SK-N-SH (cell line): ENCODE measurements around the gene RNLS. TPM values are rescaled to one million over a fixed set of nuclear protein-coding genes. Genes with fewer than 3 reads are reported as not detected.

ENCODE experiments used
- CTCF ChIA-PET: fragments of 300-600, 350-600 bp; formaldehyde crosslinking; extraction: SDS; loops from one replicate; lab custom pipeline; 2021; lab: Yijun Ruan, JAX
- POLR2A ChIA-PET: fragments of 350-600 bp; sonication (Branson Sonifier 250); formaldehyde crosslinking; extraction: SDS; loops from one replicate; lab custom pipeline; 2020; ENCODE audit warnings: antibody characterized with exemption, inconsistent platforms; lab: Yijun Ruan, JAX
- DNase-seq: peaks from one replicate; pipeline ENCODE4 v3.0.0; 2012
- H2AFZ ChIP-seq: fragments of 200-600 bp; sonication (generic); 2 replicates; pipeline ENCODE4 v1.8.1; 2016; ENCODE audit warnings: antibody characterized with exemption, mild to moderate bottlenecking, low read depth
- H3F3A ChIP-seq: fragments of 200-600 bp; sonication (generic); replicated peaks from 2 replicates; pipeline ENCODE3; 2016; ENCODE audit warnings: antibody characterized with exemption, mild to moderate bottlenecking; ENCODE audit not compliant: insufficient read depth
- H3K27ac ChIP-seq, 2 experiments: fragments of 200-500 bp in 1 of 2; fragments of 200-600 bp in 1 of 2; sonication (Bioruptor generic) in 1 of 2; sonication (generic), shearing (Covaris generic) in 1 of 2; 2 replicates each; pipeline versions ENCODE4 v1.5.1 to v1.6.1; 2014 to 2016; ENCODE audit warnings: low read depth in 2 of 2, inconsistent platforms in 1 of 2, low read length in 1 of 2, mild to moderate bottlenecking in 1 of 2, mixed read lengths in 1 of 2
- H3K27me3 ChIP-seq: fragments of 200-600 bp; sonication (generic), shearing (Covaris generic); 2 replicates; pipeline ENCODE4 v1.6.1; 2016; ENCODE audit warnings: mixed run types; ENCODE audit not compliant: insufficient read depth
- H3K36me3 ChIP-seq, 2 experiments: fragments of 200-500 bp in 1 of 2; fragments of 200-600 bp in 1 of 2; sonication (Bioruptor generic) in 1 of 2; sonication (generic) in 1 of 2; replicated peaks in 1 of 2; 2 replicates each; pipeline versions ENCODE3 to v1.5.1; 2014 to 2016; ENCODE audit warnings: low read length in 1 of 2, mild to moderate bottlenecking in 1 of 2; ENCODE audit not compliant: insufficient read depth in 2 of 2, control insufficient read depth in 1 of 2
- H3K4me1 ChIP-seq, 2 experiments: fragments of 200-500 bp in 1 of 2; fragments of 200-600 bp in 1 of 2; sonication (Bioruptor generic) in 1 of 2; sonication (generic), shearing (Covaris generic) in 1 of 2; 2 replicates each; pipeline versions ENCODE4 v1.5.1 to v1.6.1; 2014 to 2016; ENCODE audit warnings: low read depth in 1 of 2, low read length in 1 of 2, mixed run types in 1 of 2; ENCODE audit not compliant: insufficient read depth in 2 of 2, control insufficient read depth in 1 of 2
- H3K4me2 ChIP-seq: fragments of 200-600 bp; sonication (generic), shearing (Covaris generic); 2 replicates; pipeline ENCODE4 v1.6.1; 2017; ENCODE audit warnings: mixed run types
- H3K4me3 ChIP-seq, 2 experiments: fragments of 200-500 bp in 1 of 2; fragments of 200-600 bp in 1 of 2; sonication (Bioruptor generic) in 1 of 2; sonication (generic), shearing (Covaris generic) in 1 of 2; 2 replicates each; pipeline versions ENCODE4 v1.5.1 to v1.8.1; 2014 to 2016; ENCODE audit warnings: low read depth in 2 of 2, inconsistent platforms in 1 of 2, low read length in 1 of 2, mild to moderate bottlenecking in 1 of 2, mixed read lengths in 1 of 2, moderate library complexity in 1 of 2
- H3K79me2 ChIP-seq: fragments of 200-600 bp; sonication (generic); 2 replicates; pipeline ENCODE4 v1.8.1; 2017; ENCODE audit warnings: mild to moderate bottlenecking; ENCODE audit not compliant: insufficient read depth
- H3K9ac ChIP-seq: fragments of 200-600 bp; sonication (generic); 2 replicates; pipeline ENCODE4 v1.6.1; 2017; ENCODE audit warnings: mixed run types
- H3K9me2 ChIP-seq: fragments of 200-600 bp; sonication (generic); 2 replicates; pipeline ENCODE4 v1.6.1; 2017; ENCODE audit warnings: mixed run types
- H3K9me3 ChIP-seq: fragments of 200-600 bp; sonication (generic); 2 replicates; pipeline ENCODE4 v1.6.1; 2017; ENCODE audit warnings: mixed run types, mild to moderate bottlenecking, moderate library complexity
- H4K20me1 ChIP-seq: fragments of 200-600 bp; sonication (generic); 2 replicates; pipeline ENCODE4 v1.6.1; 2017; ENCODE audit warnings: mild to moderate bottlenecking, mixed run types; ENCODE audit not compliant: insufficient read depth
- ELF1 ChIP-seq: IDR thresholded peaks from 2 replicates; pipeline ENCODE4 v1.4.0; 2012
- EZH2phosphoT487 ChIP-seq: fragments of 200-600 bp; sonication (generic); IDR thresholded peaks from 2 replicates; pipeline ENCODE4 v1.6.1; 2017; ENCODE audit warnings: low read depth, mixed run types, mild to moderate bottlenecking, antibody characterized with exemption, moderate library complexity, borderline replicate concordance
- FOSL2 ChIP-seq: IDR thresholded peaks from 2 replicates; pipeline ENCODE4 v1.4.0; 2012; ENCODE audit warnings: low read depth, mild to moderate bottlenecking, moderate library complexity, borderline replicate concordance
- GABPA ChIP-seq: IDR thresholded peaks from 2 replicates; pipeline ENCODE4 v1.4.0; 2012; ENCODE audit warnings: low read depth, mild to moderate bottlenecking
- JUND ChIP-seq: IDR thresholded peaks from 2 replicates; pipeline ENCODE4 v1.4.0; 2012
- MEF2A ChIP-seq: IDR thresholded peaks from 2 replicates; pipeline ENCODE4 v1.4.0; 2012; ENCODE audit warnings: low read depth, borderline replicate concordance
- MXI1 ChIP-seq: IDR thresholded peaks from 2 replicates; pipeline ENCODE4 v1.6.1; 2012; ENCODE audit warnings: mild to moderate bottlenecking, low read depth, low read length, improper control_type of control experiment
- NFIC ChIP-seq: IDR thresholded peaks from 2 replicates; pipeline ENCODE4 v1.4.0; 2012; ENCODE audit warnings: borderline replicate concordance
- NRF1 ChIP-seq: IDR thresholded peaks from 2 replicates; pipeline ENCODE4 v1.6.1; 2012; ENCODE audit warnings: low read depth, mild to moderate bottlenecking, low read length
- RAD21 ChIP-seq: IDR thresholded peaks from 2 replicates; pipeline ENCODE4 v1.6.1; 2012; ENCODE audit warnings: mild to moderate bottlenecking, low read length
- SIN3A ChIP-seq: IDR thresholded peaks from 2 replicates; pipeline ENCODE4 v1.6.1; 2012; ENCODE audit warnings: low read depth, mild to moderate bottlenecking, low read length, moderate library complexity, borderline replicate concordance
- SMC3 ChIP-seq: IDR thresholded peaks from 2 replicates; pipeline ENCODE4 v1.6.1; 2012; ENCODE audit warnings: low read depth, low read length, improper control_type of control experiment
- WGBS: methylation state at CpG from one replicate; pipeline ENCODE4 v1.1.6; 2017; ENCODE audit warnings: low lambda C conversion rate; 5-methylcytosine and 5-hydroxymethylcytosine counted together
- polyA plus RNA-seq, 3 experiments: library from polyadenylated mRNA; depleted of rRNA; stranded (reverse); fragments of >200 nt; gene quantifications; 2 replicates each; pipeline ENCODE4 v1.2.3, GENCODE V29; 2012
- TF ChIP-seq, protein P1 (sequence below): fragments of 200-600 bp; sonication (generic); IDR thresholded peaks from 2 replicates; pipeline ENCODE4 v1.6.1; 2017; ENCODE audit warnings: antibody characterized with exemption, mild to moderate bottlenecking, moderate library complexity
- TF ChIP-seq, protein P2 (sequence below): IDR thresholded peaks from 2 replicates; pipeline ENCODE4 v1.6.1; 2012; ENCODE audit warnings: mild to moderate bottlenecking, low read depth, low read length, moderate library complexity
- TF ChIP-seq, protein P3 (sequence below): fragments of 150-350 bp; IDR thresholded peaks from 2 replicates; pipeline ENCODE4 v1.6.1; 2017; ENCODE audit warnings: antibody characterized with exemption, low read length, low read depth, borderline replicate concordance

Gene RNLS
- polyA plus RNA-seq, 1 of the 3 experiments (the other 2 are of a cell fraction) = not detected

DNA sequence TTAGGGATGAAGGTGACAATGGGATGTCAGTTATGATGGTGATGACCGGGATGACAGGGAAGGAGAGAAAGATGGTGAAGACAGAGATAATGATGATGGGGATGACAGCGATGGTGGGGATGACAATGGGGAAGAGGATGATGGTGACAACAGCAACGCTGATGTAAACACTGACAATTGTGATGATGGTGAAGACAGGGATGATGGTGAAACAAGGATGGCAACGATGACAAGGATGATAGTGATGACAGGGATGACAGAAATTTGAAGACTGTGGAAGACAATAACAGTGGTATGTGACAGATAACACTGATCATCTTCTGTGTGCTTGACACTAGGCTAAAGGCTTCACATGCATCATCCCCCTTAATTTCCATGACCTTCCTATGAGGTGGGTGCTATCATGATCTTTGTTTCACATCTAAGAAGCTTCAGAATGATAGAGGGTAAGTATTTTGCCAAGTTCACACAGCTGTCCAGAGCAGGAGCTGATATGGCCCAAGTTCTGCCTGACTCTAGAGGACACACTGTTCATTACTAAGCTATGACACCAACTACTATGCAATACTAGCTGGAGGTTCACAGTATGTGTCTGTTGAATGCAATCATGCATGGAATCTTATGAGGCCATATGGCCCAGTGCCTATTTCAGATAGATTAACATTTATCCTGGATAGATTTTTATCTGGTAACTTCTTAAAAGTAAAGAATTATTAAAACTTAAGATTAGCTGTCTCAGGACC lies 105.6 kb downstream of the RNLS start:
- Histone ChIP-seq H3K9me2 (no peaks in the 10 kb centered on the region), H3F3A (no peaks in the 10 kb centered on the region), H3K9ac (no peak overlapping the region), H3K9me3 (no peaks in the 10 kb centered on the region), H3K4me2 (no peak overlapping the region), H3K27me3 (no peaks in the 10 kb centered on the region), H3K27ac (no peak overlapping the region), H3K4me1 (peaks cover 0 to 16% of the 10 kb centered on the region in 2 experiments; a peak in 2 of 4 replicates), H3K79me2 (no peaks in the 10 kb centered on the region), H4K20me1 (no peaks in the 10 kb centered on the region), H3K4me3 (no peak overlapping the region), H3K36me3 (no peaks in the 10 kb centered on the region), H2AFZ (no peak overlapping the region)
- ChIA-PET POLR2A (no interaction called here), CTCF (interaction anchor here (1.5 kb wide), 1 partner anchor 10 kb away, joined by 3 read pairs; no protein-coding TSS in a partner anchor)
- no peak for DNase-seq
- WGBS = 82% methylated on average over 4 of the region's 4 CpGs
- no peak for TF ChIP-seq FOSL2

DNA sequence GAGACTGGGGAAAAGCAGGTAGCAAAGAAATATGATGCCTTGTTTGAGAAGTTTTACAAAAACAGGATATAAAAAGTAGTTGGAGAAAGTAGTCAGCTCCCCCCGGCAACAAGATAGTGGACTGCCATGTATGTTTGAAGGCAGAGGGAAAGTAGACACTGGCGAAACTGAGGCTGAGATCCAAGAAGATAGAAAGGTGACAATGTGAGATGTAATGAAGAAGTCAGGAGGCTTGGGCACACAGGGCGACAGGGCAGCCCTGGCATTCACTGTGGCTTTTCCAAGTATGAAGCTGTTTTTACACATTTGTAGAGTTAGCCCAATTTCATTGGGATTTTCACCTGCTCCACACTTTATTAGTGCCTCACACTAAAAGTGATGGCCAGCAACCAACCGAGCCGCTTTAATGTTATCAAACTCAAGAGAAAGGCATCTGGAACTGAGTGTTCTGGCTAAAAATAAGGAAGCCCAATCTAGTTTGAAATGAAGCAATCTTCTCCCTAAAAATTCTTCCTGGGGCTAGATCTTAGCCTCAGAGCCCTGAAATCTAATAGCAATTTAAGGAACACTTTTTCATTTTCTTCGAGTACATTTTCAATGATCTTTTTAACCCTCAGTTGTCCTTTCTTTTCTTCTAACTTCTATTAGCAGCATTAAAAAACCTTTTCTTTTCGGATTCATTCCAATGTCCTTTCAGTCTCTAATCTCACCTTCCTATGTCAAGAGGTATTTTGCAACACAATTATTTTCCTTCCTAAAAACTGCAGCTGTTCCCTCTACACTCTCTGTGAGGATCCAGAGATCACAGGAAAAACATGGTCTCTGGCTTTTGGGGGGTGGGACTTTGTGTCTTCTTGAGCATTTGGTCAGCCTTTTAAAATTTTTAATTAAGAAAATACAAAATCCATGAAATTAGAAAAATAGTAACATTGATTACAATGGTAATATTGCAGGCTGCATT lies 108.0 kb downstream of the RNLS start:
- no peak overlapping the region for H3K9ac ChIP-seq
- TF ChIP-seq SIN3A = no peak
- no peak for TF ChIP-seq MXI1
- TF ChIP-seq, protein P1, sequence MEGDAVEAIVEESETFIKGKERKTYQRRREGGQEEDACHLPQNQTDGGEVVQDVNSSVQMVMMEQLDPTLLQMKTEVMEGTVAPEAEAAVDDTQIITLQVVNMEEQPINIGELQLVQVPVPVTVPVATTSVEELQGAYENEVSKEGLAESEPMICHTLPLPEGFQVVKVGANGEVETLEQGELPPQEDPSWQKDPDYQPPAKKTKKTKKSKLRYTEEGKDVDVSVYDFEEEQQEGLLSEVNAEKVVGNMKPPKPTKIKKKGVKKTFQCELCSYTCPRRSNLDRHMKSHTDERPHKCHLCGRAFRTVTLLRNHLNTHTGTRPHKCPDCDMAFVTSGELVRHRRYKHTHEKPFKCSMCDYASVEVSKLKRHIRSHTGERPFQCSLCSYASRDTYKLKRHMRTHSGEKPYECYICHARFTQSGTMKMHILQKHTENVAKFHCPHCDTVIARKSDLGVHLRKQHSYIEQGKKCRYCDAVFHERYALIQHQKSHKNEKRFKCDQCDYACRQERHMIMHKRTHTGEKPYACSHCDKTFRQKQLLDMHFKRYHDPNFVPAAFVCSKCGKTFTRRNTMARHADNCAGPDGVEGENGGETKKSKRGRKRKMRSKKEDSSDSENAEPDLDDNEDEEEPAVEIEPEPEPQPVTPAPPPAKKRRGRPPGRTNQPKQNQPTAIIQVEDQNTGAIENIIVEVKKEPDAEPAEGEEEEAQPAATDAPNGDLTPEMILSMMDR = no peak
- no peak for TF ChIP-seq NFIC
- no peak for TF ChIP-seq RAD21
- TF ChIP-seq SMC3 = no peak
- TF ChIP-seq ELF1 = no peak
- no peak for TF ChIP-seq NRF1
- TF ChIP-seq MEF2A = no peak
- TF ChIP-seq JUND = no peak
- TF ChIP-seq, protein P2, sequence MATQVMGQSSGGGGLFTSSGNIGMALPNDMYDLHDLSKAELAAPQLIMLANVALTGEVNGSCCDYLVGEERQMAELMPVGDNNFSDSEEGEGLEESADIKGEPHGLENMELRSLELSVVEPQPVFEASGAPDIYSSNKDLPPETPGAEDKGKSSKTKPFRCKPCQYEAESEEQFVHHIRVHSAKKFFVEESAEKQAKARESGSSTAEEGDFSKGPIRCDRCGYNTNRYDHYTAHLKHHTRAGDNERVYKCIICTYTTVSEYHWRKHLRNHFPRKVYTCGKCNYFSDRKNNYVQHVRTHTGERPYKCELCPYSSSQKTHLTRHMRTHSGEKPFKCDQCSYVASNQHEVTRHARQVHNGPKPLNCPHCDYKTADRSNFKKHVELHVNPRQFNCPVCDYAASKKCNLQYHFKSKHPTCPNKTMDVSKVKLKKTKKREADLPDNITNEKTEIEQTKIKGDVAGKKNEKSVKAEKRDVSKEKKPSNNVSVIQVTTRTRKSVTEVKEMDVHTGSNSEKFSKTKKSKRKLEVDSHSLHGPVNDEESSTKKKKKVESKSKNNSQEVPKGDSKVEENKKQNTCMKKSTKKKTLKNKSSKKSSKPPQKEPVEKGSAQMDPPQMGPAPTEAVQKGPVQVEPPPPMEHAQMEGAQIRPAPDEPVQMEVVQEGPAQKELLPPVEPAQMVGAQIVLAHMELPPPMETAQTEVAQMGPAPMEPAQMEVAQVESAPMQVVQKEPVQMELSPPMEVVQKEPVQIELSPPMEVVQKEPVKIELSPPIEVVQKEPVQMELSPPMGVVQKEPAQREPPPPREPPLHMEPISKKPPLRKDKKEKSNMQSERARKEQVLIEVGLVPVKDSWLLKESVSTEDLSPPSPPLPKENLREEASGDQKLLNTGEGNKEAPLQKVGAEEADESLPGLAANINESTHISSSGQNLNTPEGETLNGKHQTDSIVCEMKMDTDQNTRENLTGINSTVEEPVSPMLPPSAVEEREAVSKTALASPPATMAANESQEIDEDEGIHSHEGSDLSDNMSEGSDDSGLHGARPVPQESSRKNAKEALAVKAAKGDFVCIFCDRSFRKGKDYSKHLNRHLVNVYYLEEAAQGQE = no peak
- TF ChIP-seq EZH2phosphoT487 = no peak
- TF ChIP-seq GABPA = no peak
- TF ChIP-seq, protein P3, sequence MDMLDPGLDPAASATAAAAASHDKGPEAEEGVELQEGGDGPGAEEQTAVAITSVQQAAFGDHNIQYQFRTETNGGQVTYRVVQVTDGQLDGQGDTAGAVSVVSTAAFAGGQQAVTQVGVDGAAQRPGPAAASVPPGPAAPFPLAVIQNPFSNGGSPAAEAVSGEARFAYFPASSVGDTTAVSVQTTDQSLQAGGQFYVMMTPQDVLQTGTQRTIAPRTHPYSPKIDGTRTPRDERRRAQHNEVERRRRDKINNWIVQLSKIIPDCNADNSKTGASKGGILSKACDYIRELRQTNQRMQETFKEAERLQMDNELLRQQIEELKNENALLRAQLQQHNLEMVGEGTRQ = no peak
- peak overlapping the region in 1 of 2 experiments; percentile 22; a peak in 1 of 4 replicates for H3K27ac ChIP-seq
- H3K79me2 ChIP-seq = no peaks in the 10 kb centered on the region
- H4K20me1 ChIP-seq = no peaks in the 10 kb centered on the region
- H3K27me3 ChIP-seq = no peaks in the 10 kb centered on the region
- DNase-seq = no peak
- H3K9me2 ChIP-seq = no peaks in the 10 kb centered on the region
- H3K36me3 ChIP-seq = no peaks in the 10 kb centered on the region
- peaks cover 0 to 16% of the 10 kb centered on the region in 2 experiments; a peak in 2 of 4 replicates for H3K4me1 ChIP-seq
- H3K4me3 ChIP-seq = no peak overlapping the region
- no peaks in the 10 kb centered on the region for H3F3A ChIP-seq
- WGBS = 77% methylated on average over 7 of the region's 7 CpGs
- ChIA-PET POLR2A (no interaction called here), CTCF (interaction anchor here (1.4 kb wide), 1 partner anchor 9 kb away, joined by 5 read pairs; no protein-coding TSS in a partner anchor)
- no peaks in the 10 kb centered on the region for H3K9me3 ChIP-seq
- H2AFZ ChIP-seq = no peak overlapping the region
- no peak overlapping the region for H3K4me2 ChIP-seq
